Measurements from ENCODE around the gene COPS2. TPM values are rescaled to one million over a fixed set of nuclear protein-coding genes. Genes with fewer than 3 reads are reported as not detected.

Gene COPS2
- total RNA-seq, 2 experiments from 2014 or later = 82.6 to 95.9 TPM

DNA sequence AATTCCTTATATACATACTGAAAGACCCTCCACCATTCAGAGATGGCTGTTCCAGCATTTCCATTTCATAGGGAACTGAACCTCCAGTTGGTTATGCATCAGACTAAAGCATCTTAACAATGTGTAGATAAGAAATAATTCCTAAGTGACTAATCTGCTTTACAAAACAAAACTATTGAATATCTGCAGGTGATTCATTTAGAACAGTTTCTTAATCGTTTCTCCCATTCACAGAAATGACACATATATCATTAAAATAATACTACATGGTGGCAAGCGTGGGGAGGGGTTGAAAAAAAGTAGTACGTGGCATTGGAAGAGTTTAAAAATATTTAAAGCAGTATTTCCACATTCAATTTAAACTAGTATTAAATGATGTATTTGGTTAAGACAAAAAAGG, 19.5 kb downstream of the COPS2 start:
- no peak for DNase-seq
- ChIA-PET POLR2A (no interaction called here), CTCF (interaction anchor here (2.8 kb wide), 1 partner anchor 11 kb away, joined by 19 read pairs; no protein-coding TSS in a partner anchor)
- Mint-ChIP-seq H3K4me3 (no peak overlapping the region), H3K36me3 (ENCODE audit: low read depth) (peaks cover 42% of the 10 kb centered on the region), H3K27ac (no peak overlapping the region), H3K27me3 (no peaks in the 10 kb centered on the region), H3K4me1 (peaks cover 13% of the 10 kb centered on the region), H3K9me3 (ENCODE audit: low read depth) (no peaks in the 10 kb centered on the region)
- peak; percentile 47 for ATAC-seq
- intact Hi-C loops (cut with DNase I, micrococcal nuclease) = loop anchor here in 1 of 2 experiments (2.0 kb wide), 1 partner anchor 19 kb away; the partner anchor contains the start of gene COPS2

DNA sequence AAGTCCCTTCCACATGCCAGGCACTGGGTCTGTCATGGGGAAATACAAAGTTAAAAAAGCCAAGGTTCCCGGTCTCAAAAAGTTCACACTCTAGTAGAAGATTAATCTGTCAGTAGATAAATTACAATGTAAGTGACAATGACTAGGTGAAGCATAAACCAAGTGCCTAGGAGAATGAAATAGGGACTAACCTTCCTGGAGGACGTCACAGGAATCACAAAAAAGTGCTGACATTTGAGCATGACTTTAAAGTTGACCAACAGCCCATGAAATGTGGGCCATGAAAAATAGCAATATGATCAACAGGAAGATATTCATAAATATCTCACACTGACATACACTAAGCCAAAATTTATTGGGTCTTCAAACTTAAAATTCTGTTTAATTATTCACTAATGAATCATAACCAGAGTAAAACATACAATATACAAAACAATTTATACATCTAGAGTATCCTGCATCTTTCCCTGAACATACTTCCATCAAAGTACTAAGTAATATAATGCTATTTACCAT, 20.0 kb downstream of the COPS2 start:
- H3K9me3 Mint-ChIP-seq (ENCODE audit: low read depth) = no peaks in the 10 kb centered on the region
- H3K4me3 Mint-ChIP-seq = no peak overlapping the region

DNA sequence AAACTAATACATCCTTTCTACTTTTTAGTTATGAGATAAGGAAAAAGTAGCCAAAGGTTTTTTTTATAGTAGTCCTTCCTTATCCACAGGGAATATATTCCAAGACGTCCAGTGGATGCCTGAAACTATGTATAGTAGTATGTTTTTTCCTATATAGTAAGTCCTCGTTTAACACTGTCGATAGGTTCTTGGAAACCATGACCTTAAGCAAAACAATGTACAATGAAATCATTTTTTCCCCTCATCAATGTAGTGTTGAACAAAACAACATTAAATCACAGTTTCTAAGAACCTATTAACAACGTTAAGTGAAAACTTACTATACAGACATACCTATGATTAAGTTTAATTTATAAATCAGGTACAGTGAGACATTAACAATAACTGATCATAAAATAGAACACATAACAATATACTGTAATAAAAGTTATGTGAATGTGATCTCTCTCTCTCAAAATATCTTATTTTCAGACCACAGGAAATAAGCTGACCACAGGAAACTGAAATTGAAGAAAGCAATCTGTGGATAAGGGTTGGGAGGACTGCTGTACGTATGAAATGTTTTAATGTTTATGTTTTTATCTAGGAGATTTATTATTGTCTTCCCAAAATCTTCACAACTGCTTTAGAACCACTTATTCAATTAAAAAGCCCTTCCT, 20.6 kb downstream of the COPS2 start:
- H3K36me3 Mint-ChIP-seq (ENCODE audit: low read depth) = peaks cover 35% of the 10 kb centered on the region
- CTCF ChIA-PET = no interaction called here
- peaks cover 13% of the 10 kb centered on the region for H3K4me1 Mint-ChIP-seq
- DNase-seq (no peak), ATAC-seq (no peak)
- intact Hi-C loops (cut with DNase I, micrococcal nuclease) = loop anchor here in 1 of 2 experiments (2.0 kb wide), 1 partner anchor 20 kb away; the partner anchor contains the start of gene COPS2
- H3K9me3 Mint-ChIP-seq (ENCODE audit: low read depth) = no peaks in the 10 kb centered on the region
- POLR2A ChIA-PET = no interaction called here
- no peaks in the 10 kb centered on the region for H3K27me3 Mint-ChIP-seq
- H3K27ac Mint-ChIP-seq = peak overlapping the region; percentile 21
- H3K4me3 Mint-ChIP-seq = no peak overlapping the region

More for the DNA sequence above, 20.0 kb downstream of the COPS2 start:
- DNase-seq (no peak), ATAC-seq (no peak)
- ChIA-PET CTCF (no interaction called here), POLR2A (no interaction called here)
- Mint-ChIP-seq H3K27me3 (no peaks in the 10 kb centered on the region), H3K27ac (peak overlapping the region; percentile 21), H3K36me3 (ENCODE audit: low read depth) (peaks cover 37% of the 10 kb centered on the region), H3K4me1 (peaks cover 13% of the 10 kb centered on the region)
- intact Hi-C loops (cut with DNase I, micrococcal nuclease) = loop anchor here in 1 of 2 experiments (2.0 kb wide), 1 partner anchor 19 kb away; the partner anchor contains the start of gene COPS2

- no peak overlapping the region for H3K4me3 Mint-ChIP-seq
- POLR2A ChIA-PET = no interaction called here
- CTCF ChIA-PET = interaction anchor here (0.7 to 1.6 kb wide), 3 partner anchors 10 to 270 kb away, joined by 3 to 4 read pairs (median 3); no protein-coding TSS in a partner anchor
These were observed 24.0 kb downstream of the COPS2 start for GRCh38 chr15:49131403-49131802.

DNA sequence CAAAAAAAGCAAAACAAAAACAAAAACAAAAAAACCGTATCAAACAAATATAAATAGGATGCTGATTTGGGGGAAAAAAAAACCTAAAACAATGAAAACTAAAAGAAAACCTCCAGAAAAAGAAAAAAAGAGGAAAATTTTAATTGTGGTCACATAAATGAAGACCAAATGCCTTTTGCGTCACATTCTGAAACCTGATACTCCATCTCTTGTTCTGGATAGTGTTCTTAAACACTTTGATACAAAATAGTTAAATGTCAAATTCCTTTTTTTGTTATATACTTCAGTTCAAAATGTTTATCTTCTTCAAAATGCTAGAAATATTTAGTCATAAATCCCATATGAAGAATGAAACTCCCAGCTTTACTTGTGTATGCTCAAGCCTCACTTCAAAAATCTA, 31.0 kb downstream of the COPS2 start:
- Mint-ChIP-seq H3K4me1 (no peaks in the 10 kb centered on the region), H3K36me3 (ENCODE audit: low read depth) (peaks cover 22% of the 10 kb centered on the region), H3K27ac (no peak overlapping the region), H3K4me3 (no peak overlapping the region), H3K27me3 (no peaks in the 10 kb centered on the region), H3K9me3 (ENCODE audit: low read depth) (no peaks in the 10 kb centered on the region)
- intact Hi-C loops (cut with DNase I, micrococcal nuclease) = no loop called here
- ATAC-seq (no peak), DNase-seq (no peak)
- ChIA-PET CTCF (interaction anchor here (0.5 to 1.2 kb wide), 4 partner anchors 15 to 1820 kb away, joined by 3 to 5 read pairs (median 4); no protein-coding TSS in a partner anchor), POLR2A (no interaction called here)

More at GRCh38 chr15:49131403-49131802, 24.0 kb downstream of the COPS2 start:
- H3K4me1 Mint-ChIP-seq = peaks cover 11% of the 10 kb centered on the region
- no peaks in the 10 kb centered on the region for H3K9me3 Mint-ChIP-seq (ENCODE audit: low read depth)
- peaks cover 41% of the 10 kb centered on the region for H3K36me3 Mint-ChIP-seq (ENCODE audit: low read depth)
- peak overlapping the region; percentile 25 for H3K27ac Mint-ChIP-seq
- ATAC-seq (no peak), DNase-seq (no peak)
- H3K27me3 Mint-ChIP-seq = no peaks in the 10 kb centered on the region
- intact Hi-C loops (cut with DNase I, micrococcal nuclease) = no loop called here

GRCh38 chr15:49122541-49123062, 32.8 kb downstream of the COPS2 start:
- Mint-ChIP-seq H3K9me3 (ENCODE audit: low read depth) (no peaks in the 10 kb centered on the region), H3K4me1 (no peaks in the 10 kb centered on the region), H3K27me3 (no peaks in the 10 kb centered on the region), H3K27ac (no peak overlapping the region), H3K36me3 (ENCODE audit: low read depth) (peaks cover 20% of the 10 kb centered on the region), H3K4me3 (no peak overlapping the region)
- ATAC-seq (no peak), DNase-seq (no peak)
- POLR2A ChIA-PET = no interaction called here
- intact Hi-C loops (cut with DNase I, micrococcal nuclease) = no loop called here
- CTCF ChIA-PET = interaction anchor here (1.0 to 2.9 kb wide), 3 partner anchors 9 to 300 kb away, joined by 3 to 11 read pairs (median 4); no protein-coding TSS in a partner anchor

GRCh38 chr15:49121901-49122300, 33.5 kb downstream of the COPS2 start:
- H3K4me3 Mint-ChIP-seq = no peak overlapping the region
- no peaks in the 10 kb centered on the region for H3K9me3 Mint-ChIP-seq (ENCODE audit: low read depth)
- H3K27me3 Mint-ChIP-seq = no peaks in the 10 kb centered on the region
- no peak for DNase-seq
- CTCF ChIA-PET = interaction anchor here (1.0 to 2.9 kb wide), 3 partner anchors 9 to 301 kb away, joined by 3 to 11 read pairs (median 4); no protein-coding TSS in a partner anchor
- intact Hi-C loops (cut with DNase I, micrococcal nuclease) = no loop called here
- H3K36me3 Mint-ChIP-seq (ENCODE audit: low read depth) = peaks cover 17% of the 10 kb centered on the region
- H3K4me1 Mint-ChIP-seq = no peaks in the 10 kb centered on the region
- POLR2A ChIA-PET = interaction anchor here (0.6 kb wide), 1 partner anchor 21 kb away, joined by 3 read pairs; no protein-coding TSS in a partner anchor
- no peak for ATAC-seq
- peak overlapping the region; percentile 25 for H3K27ac Mint-ChIP-seq

DNA sequence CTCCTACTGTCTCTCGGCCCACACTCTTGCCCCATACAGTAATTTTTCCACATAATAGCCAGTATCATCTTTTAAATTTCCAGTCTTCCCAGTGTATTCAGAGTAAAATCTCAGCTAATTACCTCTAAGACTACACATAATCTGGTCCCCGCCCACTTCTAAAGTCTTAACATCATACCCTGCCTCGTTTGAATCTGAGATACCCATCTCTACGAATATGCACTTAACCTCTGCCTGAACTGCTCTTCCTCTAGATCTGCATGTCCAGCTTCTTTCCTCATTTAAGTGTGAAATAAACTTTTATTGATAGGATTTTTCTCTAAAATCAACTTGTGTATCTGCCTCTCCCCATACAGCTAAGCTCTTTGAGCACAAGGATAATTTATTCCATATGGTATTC, 34.6 kb downstream of the COPS2 start:
- no peak overlapping the region for H3K4me3 Mint-ChIP-seq
- ATAC-seq (no peak), DNase-seq (no peak)
- no peak overlapping the region for H3K27ac Mint-ChIP-seq
- intact Hi-C loops (cut with DNase I, micrococcal nuclease) = no loop called here
- ChIA-PET CTCF (interaction anchor here (2.9 kb wide), 1 partner anchor 25 kb away, joined by 11 read pairs; no protein-coding TSS in a partner anchor), POLR2A (no interaction called here)
- H3K4me1 Mint-ChIP-seq = no peaks in the 10 kb centered on the region
- no peaks in the 10 kb centered on the region for H3K9me3 Mint-ChIP-seq (ENCODE audit: low read depth)
- H3K36me3 Mint-ChIP-seq (ENCODE audit: low read depth) = peaks cover 23% of the 10 kb centered on the region
- H3K27me3 Mint-ChIP-seq = no peaks in the 10 kb centered on the region

- H3K4me1 Mint-ChIP-seq = no peaks in the 10 kb centered on the region
- no peaks in the 10 kb centered on the region for H3K27me3 Mint-ChIP-seq
- ATAC-seq (no peak), DNase-seq (no peak)
- no peak overlapping the region for H3K4me3 Mint-ChIP-seq
- intact Hi-C loops (cut with DNase I, micrococcal nuclease) = no loop called here
- CTCF ChIA-PET = no interaction called here
- H3K36me3 Mint-ChIP-seq (ENCODE audit: low read depth) = peaks cover 46% of the 10 kb centered on the region
- POLR2A ChIA-PET = no interaction called here
- H3K27ac Mint-ChIP-seq = no peak overlapping the region
- peaks cover 10% of the 10 kb centered on the region for H3K9me3 Mint-ChIP-seq (ENCODE audit: low read depth)
These were observed 39.1 kb downstream of the COPS2 start for GRCh38 chr15:49116108-49116857.

DNA sequence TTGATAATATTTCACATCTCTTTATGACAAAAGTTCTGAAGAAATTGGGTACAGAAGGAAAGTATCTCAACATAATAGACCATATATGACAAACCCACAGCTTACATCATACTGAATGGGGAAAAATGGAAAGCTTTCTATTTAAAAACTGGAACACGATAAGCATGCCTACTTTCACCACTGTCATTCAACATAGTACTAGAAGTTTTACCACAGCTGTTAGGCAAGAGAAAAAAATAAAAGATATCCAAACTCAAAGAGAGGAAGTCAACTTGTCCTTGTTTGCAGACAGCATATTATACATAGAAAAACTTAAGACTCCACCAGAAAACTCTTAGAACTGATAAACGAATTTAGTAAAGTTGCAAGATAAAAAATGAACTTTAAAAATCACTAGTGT, 40.3 kb downstream of the COPS2 start:
- ATAC-seq = no peak
- Mint-ChIP-seq H3K4me3 (no peak overlapping the region), H3K36me3 (ENCODE audit: low read depth) (peaks cover 53% of the 10 kb centered on the region), H3K4me1 (no peaks in the 10 kb centered on the region), H3K27me3 (no peaks in the 10 kb centered on the region), H3K27ac (no peak overlapping the region), H3K9me3 (ENCODE audit: low read depth) (peaks cover 10% of the 10 kb centered on the region)
- DNase-seq = no peak
- CTCF ChIA-PET = no interaction called here
- POLR2A ChIA-PET = no interaction called here
- intact Hi-C loops (cut with DNase I, micrococcal nuclease) = no loop called here

DNA sequence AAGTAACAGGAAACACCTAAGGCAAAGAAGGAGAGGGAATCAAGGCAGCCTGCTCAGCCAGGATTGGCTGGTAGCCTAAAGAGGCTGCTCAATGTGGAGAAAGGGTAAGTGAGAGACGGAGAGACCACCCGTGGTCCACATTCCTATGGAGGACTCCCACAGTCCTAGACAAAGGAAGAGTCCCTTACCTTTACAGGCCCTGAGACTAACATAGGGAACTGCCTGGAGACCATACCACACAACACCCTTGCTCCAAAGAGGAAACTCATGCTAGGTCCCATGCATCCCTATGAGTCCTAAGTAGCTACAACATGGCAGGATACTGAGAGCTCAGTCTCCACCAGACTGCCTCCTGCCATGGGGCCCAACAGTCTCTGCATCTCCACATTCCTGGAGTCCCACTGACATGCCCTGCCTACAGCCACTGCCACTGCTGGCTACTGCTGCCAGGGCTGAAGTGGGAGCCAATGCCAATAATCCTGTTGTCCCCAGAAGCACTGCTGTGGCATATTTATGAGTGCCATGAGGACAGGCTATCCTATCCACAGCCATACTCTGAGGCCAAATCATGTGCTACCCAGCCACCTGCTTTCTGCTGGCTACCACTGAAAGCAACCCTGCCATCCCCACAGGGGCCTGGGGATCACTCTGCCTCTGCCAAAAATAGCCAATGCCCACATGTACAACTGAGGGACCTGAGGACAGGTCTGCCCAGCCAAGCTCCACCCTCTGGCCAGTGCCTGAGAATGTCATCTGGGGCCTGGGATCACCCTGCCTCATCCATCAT, 45.0 kb downstream of the COPS2 start:
- ATAC-seq (no peak), DNase-seq (no peak)
- POLR2A ChIA-PET = no interaction called here
- Mint-ChIP-seq H3K36me3 (ENCODE audit: low read depth) (peaks cover 56% of the 10 kb centered on the region), H3K27me3 (no peaks in the 10 kb centered on the region), H3K4me3 (no peak overlapping the region), H3K4me1 (no peaks in the 10 kb centered on the region), H3K9me3 (ENCODE audit: low read depth) (peaks cover 10% of the 10 kb centered on the region), H3K27ac (no peak overlapping the region)
- CTCF ChIA-PET = no interaction called here
- intact Hi-C loops (cut with DNase I, micrococcal nuclease) = no loop called here
